ENCODE results near the gene WARS2.

Gene WARS2

DNA sequence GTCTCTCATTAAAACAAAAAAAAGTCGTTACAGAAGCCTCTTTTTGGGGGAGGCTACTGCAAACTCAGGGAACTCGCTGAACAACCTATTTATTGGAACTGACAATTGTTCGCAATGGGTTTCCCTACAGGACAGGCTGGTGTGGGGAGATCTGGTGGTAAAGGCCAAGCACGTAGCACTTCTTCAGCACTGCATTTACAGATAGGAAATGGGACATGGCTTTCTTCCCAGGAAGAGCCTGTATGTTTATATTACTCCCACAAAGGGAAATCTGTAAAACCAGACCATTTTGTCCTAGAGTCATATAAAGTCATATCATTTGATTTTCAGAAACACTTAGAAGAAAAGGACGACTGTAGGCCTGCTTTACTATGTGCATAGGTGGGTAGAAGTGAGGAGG is 113.5 kb downstream of the WARS2 start:
- no peak for DNase-seq (ENCODE audit: low read depth, low spot score)

DNA sequence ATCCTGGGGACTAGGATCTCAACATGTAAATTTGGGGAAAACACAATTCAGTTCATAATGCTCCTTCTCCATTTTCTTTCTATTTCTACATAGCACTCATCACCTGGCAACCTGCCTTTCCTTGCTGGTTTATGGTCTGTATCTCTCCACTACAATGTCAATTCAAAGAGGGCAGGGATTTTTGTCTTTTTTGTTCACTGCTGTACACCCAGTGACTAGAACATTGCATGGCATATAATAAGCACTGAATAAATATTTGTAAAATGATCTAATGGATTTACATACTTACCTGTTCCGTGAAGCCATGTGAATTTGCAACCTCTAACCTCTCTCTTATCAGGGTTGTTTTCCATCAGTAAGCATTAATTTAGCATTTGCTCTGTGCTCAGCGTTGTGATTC is 124.9 kb downstream of the WARS2 start:
- DNase-seq (ENCODE audit: low read depth, low spot score): no peak

DNA sequence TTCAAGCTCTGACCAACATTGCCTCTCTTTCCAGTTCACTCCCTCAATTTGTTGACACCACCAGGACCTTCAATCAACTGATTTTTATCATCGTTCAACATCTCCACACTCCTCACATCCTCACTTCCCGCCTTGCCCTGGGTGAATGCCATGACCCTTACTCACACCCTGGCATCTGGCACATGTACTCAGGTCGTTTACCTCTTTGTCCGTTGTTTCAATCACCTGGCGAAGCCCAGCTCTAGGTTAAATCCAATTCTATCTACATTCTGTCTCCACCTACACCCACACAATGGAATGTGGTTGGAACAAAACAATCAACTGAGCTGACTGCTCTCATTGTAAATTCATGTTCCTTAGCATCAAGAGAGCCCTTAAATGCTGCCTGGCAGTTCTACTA is 128.1 kb downstream of the WARS2 start:
- DNase-seq (ENCODE audit: low read depth, low spot score): no peak

DNA sequence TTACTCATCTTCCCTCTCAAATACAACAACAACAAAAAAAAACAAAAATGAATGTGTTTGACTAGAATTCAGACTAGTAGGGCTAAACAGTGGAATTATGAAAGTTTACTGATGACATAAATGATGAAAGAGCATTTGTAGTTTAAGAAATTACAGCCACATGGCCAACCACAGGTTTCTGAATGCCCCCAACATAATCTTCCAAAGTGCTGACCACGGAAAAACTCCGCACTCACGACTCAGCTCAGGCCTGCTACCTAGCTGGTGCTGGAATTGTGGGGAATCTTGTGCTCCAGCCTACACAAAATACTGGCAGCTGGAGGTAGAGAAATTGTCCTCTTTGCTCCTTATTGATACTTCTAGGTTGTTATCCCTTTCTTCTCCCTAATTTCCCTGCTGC is 128.7 kb downstream of the WARS2 start:
- no peak for DNase-seq (ENCODE audit: low read depth, low spot score)

DNA sequence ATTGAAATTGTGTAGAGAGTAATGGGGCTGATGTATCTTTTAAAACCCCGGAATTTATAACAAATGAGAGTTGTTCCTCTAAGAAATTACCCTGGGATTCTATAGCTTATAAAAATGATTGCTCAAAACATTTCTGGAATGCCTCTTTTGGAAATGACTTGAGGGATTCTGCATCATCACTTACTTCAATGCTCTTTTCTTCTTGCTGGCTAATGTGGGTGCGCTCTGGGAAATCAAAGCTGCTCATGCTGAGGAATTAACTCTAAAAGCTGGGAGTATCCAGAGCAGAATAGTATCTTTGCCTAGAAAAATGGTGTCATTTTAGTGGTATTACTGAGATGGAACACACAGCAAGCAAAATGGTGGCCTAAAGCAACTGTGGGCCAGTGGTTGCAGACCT is 129.3 kb downstream of the WARS2 start:
- no peak for DNase-seq (ENCODE audit: low read depth, low spot score)

DNA sequence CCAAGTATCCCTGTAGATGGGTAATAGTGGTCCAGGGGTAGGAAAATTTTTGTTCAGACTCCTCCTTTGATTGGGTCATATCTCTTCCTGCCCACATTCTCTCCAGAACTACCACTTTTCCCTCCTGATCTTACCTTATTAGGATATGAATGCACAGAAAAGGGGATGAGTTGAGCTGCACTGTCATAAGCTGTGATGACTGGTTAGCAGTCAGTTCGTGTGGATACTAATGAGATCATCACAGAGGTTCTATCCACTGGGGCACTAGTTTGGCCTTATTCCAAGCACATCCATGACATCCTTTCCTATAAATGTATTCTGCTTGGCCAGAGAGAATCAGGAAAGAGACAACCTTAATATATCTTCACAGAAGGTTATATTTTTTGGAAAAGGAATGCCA is 130.3 kb downstream of the WARS2 start:
- DNase-seq (ENCODE audit: low read depth, low spot score): no peak

DNA sequence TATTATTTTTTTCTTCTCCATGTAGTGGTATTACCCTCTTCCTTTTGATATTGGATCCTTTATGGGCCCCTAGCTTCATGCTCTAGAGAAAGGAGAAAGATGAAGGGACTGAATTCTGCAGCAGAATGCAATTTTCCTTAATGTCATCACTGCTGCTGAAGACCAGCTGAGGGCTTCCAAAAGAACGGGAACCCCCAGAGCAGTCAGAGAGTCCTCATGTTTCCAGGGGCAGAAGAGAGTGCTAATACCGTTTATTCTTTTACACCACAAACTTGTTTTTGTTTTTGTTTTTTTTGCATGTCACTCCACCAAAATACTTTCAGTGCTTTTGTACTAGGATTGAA is 131.2 kb downstream of the WARS2 start:
- DNase-seq (ENCODE audit: low read depth, low spot score): no peak

DNA sequence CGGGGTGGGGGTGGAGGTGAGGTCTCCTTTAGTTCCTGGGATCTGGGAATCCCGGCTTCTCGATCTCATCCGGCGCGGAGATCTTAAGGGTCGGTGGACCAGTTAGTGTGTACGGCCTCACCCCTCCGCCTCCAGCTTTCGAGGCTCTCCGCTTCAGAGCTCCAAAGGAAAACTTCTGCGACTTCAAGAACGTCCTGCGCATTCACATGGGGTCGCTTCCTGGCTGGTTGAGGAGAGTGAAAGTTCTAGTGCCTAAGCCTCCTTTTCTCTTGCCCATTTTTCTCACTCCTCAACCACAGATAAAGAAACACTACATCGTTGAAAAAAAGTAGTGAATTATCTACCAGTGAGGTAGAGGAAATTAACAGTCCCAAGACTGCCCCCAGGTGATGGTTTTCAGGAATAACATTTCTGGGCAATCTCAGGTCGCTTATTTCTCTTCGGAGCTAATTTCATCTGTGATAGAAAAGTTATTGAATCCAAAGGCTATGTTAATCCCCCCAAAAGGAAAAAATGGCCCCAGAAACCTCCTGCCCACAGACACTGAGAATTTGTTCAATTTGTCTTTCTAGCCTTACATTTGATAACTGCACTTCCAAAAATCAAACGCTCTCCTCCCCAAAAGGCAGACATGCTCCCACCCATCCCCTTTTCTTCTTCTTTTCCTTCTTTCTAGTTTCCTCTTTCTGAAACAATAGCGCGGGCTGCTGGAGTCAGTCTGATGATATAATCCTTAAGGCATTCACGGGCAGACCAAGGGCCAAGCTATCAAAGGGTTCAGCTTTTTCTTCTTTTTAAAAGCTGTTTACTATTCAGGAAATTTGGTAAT is 131.8 kb downstream of the WARS2 start:
- DNase-seq (ENCODE audit: low read depth, low spot score): no peak

DNA sequence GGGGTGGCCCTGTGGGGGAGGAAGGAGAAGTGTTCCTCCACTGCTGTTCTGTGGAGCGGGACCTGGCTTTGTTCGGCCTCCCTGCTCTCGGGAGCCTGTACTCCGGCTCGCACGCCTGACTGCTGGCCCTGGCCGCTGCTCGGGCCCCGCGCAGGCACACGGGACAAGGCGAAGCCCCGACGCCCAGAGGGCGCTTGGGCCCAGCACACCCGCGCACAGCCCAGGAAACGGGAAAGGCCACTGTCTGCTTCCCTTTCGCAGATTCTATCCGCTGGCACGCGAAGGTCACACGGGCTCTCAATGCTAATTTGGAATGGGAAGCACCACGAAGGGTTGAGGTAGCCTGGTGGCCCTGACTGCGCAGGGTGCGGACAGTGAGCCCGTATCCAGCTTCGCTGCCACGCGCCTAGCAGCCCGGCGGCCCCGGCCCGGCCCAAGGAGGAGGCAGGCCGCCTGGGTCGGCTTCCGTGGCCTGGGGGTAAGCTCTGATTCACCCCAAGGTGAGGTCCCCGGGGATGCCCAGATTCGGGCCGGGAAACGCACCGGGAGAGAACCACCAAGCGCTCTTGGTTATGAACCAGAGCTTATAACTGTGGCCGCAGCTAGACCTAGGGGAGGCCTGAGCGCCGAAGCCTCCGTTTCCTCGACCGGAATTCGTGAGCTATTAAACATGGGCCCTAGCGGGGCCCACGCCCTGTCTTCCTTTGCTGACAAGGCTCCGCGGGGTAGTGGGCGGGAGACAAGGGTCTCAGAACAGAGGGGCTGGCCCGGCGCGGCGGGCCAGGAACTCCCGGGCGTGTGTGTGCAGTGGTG is 132.6 kb downstream of the WARS2 start:
- no peak for DNase-seq (ENCODE audit: low read depth, low spot score)

DNA sequence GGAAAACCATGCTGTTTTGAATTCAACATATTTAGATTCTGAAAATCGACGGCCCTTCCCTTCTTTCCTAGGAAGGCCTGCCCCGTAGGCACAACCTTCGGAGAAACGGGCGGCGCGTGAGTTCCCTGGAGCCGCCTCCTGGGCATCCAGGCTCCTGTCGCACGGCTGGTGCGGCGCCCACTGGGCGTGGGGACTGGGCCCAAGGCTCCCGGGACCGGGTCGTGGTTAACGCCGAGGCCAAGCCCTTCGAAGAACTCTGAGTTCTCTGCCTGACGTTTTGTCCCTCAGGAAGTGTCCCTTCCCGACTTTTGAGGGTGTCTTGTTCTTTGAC is 133.1 kb downstream of the WARS2 start:
- DNase-seq (ENCODE audit: low read depth, low spot score): no peak

DNA sequence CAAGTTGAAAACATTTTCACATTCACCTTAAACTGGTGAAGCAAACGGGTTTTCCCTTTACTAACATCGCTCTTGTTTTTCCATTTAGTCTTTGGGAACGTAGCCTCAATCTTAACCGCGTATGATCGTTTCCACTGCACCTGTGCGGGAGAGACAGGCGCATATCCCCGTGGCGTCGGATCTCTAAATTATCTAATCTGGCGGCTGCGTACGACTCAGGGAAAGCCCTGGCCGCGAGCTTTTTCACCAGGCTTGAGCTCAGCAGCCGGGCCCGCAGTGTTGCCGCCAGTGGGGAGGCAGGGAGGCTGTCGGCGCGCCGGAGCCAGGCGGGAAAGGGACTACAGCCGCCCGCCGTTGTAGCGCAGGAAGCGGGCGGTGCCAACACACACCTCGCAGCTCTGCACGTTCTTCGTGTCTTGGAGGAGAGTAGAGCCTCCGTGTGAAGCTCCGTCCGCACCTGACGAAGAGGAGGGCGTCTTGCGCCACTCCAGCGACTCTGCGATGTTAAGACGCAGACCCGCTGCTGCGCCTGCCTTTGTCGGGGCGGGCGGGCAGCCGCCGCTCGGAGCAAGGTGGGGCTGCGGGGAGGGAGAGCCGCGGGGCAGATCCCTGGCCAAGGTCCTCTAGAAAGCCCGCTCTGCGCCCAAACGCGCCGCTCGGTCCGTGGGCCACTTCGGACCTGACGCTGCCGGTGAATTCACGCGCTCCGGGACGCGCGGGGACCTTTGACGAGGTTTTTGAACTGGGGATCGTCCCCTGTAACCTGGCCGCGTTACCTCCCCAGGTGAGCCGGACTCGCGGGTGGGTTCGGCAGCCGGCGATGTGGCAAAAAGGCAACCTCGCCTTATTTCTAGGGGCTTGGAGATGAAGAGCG is 133.8 kb downstream of the WARS2 start:
- DNase-seq (ENCODE audit: low read depth, low spot score): no peak

DNA sequence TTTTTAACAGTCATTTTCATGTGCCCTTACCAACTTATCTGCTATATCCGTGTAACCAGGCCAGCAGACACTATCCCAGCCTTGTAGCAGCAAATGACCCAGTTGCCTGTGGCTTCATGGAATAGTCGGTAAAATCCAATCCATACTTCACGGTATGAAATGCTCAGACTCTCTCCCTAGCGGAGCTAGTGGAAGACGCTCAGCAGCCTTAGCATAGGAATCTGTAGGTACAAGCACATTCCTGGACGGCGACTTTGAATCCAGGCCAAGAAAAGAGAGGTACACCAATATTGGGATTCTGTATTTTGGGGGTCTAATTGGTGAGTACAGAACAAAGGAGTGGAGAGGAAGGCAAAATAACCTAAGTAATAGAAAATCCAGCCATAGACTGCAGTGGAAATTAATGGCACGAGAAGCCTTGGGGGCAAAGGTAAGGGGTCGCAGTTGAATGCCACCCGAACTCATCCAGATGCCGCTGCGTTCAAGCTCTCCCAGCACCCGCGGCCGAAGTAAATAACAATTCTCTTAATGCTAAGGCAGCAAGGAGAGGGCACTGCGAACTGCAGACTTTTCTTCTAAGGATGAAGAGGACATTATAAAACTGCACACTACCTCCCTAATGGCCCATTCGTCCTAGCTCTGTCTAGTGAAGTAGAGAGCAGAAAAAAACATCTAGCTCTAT is 134.6 kb downstream of the WARS2 start:
- DNase-seq (ENCODE audit: low read depth, low spot score): no peak

DNA sequence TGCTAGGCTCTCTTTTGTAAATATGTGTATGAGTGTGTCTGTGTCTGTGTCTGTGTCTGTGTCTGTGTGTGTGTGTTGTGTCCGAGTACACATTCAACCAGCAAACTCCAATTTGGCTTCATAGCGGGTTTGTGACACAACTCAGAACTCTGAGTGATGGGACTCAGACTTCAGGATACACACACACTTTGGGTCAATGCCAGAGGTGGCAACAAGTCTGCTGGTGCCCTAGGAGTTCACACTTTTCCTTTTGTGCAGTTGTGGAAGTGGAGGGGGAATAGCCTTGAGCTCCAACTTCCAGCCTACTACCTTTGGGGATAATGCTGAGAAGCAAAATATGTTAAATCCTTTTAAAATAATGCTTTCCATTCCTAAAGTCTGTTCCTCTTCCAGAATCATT is 135.7 kb downstream of the WARS2 start:
- DNase-seq (ENCODE audit: low read depth, low spot score): no peak

DNA sequence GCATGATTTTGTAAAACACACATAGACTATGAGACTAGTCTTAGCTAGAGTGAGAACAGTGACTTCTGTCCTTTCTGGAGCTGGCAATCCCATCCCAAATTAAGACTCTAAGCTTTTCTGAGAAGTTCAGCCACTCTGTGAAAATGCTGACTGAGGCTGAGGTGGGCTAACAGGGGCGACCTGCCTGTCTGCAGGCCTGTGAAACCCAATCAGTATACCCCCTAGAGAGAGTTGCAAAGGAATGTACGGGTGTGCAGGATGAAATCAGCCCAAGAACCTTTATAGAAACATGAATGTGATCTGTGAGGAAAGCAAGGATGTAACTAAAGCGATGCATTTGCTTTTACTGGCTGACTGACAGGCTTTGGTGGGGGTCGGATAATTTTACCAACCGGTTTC is 136.3 kb downstream of the WARS2 start:
- no peak for DNase-seq (ENCODE audit: low read depth, low spot score)

DNA sequence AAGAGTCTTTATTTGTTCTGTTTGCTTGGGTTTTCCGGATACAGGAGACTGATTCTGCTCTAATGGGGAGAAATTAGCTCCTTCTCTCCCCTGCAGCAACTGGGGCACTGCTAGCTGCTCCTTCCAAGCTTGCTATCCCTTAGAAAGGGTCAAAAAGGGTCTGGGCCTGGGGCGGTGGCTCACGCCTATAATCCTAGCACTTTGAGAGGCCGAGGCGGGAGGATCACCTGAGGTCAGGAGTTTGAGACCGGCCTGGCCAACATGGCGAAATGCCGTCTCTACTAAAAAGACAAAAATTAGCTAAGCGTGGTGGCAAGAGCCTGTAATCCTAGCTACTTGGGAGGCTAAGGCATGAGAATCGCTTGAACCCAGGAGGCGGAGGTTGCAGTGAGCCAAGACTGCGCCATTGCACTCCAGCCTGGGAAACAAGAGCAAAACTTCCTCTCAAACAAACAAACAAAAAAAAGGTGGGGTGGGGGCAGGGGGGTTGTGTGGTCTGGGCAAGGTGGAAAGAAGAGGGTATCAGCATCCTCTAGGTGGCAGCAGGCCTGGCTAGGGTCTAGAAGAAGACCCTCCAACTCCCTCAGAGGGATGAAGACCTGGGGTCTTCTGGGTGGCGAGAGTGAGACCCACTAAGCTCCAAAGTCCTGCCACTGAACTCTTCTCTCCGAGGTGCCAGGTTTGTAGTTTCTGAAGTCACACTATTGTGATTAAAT is 136.9 kb downstream of the WARS2 start:
- DNase-seq (ENCODE audit: low read depth, low spot score): no peak

DNA sequence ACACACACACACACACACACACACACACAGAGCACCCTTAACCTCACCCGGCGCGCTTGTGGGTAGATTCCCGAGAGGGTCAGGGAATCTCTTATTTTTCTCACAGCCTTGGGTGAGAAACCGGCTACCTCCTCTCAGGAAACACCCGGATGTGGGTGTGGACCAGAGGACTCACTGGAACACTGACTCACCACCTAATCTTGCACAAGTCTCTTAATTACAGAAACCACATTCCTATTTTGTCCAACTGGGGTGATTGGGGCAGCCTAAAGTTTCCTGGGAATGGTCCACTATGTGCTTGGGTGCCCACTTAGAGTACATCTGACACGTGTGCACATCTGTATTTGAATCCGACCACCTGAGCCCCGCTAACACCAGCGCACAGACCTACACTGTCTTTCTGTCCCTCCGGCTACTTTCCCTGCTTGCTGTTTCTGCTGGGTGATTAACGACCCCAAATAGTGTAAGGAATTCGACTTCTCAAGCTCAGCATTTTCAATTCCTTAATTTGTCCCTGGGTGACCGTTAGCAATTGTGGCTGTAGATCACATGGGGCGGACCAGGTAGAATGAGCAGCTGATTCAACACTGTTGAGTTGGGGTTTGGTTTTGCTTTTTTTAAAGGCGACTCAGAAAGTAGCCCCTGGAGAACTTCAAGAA is 138.3 kb downstream of the WARS2 start:
- DNase-seq (ENCODE audit: low read depth, low spot score): no peak

DNA sequence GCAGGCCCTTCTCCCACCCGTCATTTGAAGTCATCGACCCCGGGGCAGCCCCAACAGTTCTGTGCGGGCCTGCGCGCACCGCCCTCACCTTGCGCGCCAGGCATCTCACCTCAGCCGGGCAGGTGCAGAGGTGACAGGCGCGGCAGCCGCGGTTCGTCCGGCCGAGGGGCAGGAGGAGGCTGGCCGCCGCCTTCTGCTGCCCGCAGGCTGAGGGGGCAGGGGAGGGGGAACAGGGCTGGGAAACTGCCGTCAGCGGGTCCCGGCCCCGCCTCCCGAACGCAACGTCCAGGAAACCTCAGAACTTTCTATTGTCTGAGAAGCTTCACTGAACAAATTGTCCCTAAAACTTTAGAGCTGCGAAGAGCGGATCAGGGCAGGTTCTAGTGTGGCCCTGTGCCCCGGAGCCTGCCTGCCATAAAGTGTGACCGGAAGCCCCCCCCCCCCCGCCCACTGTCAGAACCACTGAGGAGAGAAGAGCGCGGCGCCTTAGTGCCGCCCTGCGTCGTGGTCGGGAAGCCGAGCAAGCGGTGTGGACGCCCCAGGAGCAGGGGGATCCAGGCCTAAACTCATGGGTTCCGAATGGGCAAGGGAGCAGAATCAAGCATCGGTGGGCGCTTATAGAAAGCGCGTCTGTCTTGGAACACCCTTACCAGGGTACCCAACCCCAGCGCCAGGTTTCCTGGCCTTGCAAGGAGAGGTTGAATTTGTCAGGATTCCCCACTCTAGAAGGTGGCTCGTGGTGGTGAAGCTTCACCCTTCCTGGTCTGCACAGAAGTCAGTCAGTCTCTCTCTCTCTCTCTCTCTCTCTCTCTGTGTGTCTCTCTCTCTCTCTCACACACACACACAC is 139.0 kb downstream of the WARS2 start:
- no peak for DNase-seq (ENCODE audit: low read depth, low spot score)

DNA sequence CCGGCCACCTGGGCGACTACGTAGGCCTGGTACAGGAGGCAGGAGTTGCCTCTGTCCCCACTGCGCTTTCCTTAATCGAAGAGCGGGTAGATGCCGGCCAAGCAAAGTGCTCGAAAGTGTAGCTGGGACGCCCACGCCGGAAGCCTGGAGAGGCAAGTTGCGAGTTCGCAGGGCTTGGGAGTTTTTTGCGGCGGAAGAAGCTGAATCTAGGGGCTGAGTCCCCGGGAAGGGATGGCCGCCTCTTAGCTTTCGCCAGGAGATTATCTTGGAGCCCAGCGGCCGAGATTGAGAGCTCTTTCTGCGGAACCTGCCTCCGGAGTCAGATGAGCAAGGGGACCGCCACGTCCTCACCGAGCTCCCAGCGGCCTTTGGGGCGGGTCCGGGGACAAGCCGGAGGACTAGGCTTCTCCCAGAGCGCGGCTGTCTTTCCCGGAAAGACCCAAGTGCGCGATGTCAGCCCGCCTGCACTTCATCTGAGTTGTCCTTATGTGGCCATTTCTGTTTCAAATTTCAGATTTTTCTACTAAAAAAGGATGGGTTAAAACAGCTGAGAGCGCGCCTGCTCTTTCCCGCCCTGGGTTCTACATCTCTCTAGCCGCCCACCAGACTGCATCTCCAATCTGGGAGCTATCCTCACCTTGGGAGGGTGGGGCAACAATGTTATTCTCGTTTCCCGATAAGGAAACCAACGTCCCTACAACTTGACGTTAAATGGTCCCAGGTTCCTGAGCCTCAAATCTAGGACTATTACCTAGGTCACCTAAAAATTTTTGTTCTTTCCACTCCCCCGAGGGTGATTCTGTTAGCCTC is 139.9 kb downstream of the WARS2 start:
- DNase-seq (ENCODE audit: low read depth, low spot score): no peak

All from activated CD4-positive, CD25-positive, alpha-beta regulatory T cell treated with anti-CD3 and anti-CD28 coated beads, Interleukin-2, amount 50 U/mL, for 16 hours (primary cell).